GM13977 (cell line): Measurements from ENCODE around the gene SCFD2.

ENCODE experiments used
- DNase-seq: peaks from one replicate; pipeline ENCODE4 v3.0.0; 2012; ENCODE audit warnings: low spot score
- CTCF ChIP-seq: IDR thresholded peaks from 2 replicates; pipeline ENCODE4 v1.5.1; 2012; ENCODE audit warnings: mild to moderate bottlenecking, control low read depth; ENCODE audit not compliant: insufficient read depth; ENCODE audit errors: extremely low read depth, missing control alignments
- in situ Hi-C: fragments of 300-500 bp; cut with MboI; formaldehyde crosslinking; loops from one replicate; pipeline ENCODE4 v1.12.0; 2022; ENCODE audit warnings: low sequenced_read_pairs, low pct_unique_long_range_greater_than_20kb, mixed read lengths, inconsistent platforms; ENCODE audit not compliant: unreplicated experiment

The SCFD2 gene

DNA sequence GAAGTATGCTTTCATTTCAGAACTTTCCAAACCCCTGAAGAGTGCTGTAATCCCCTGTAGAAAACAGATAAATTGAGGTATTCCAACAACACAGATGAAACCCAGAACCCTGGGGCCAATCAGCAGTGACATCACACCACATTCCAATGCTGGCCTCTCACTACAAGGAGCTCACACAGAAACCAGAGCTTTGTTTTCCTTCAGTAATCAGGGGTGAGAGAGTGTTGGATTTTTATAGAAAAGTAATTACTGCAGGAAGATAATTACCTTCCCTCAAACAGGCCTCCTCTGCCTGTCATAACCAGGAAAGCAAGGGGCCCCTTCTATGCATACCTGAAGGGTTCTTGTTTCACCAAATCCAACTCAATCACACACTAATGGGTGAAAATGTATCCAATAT, 246.2 kb downstream of the SCFD2 start:
- no peak for DNase-seq
- no peak for TF ChIP-seq CTCF
- in situ Hi-C loops: no loop called here

DNA sequence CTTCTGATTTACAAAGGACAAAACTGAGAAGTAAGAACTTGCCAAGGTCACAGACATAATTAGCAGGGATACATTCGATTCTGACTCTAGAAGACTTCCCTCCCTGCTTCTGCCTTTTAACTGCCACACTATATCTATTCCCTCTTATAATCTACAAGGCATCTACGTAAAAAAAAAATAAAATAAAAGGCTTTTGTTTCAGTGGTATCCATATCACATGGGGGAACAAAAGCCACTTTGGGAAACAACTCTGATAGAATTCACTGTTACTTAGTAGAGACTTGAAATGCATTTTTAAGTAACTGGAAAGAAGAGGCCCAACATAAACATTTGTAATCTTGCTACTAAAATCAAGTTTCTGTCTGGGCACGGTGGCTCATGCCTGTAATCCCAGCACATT, 247.2 kb downstream of the SCFD2 start:
- no peak for TF ChIP-seq CTCF
- DNase-seq: no peak
- in situ Hi-C loops: no loop called here

GRCh38 chr4:53116954-53117353, 248.9 kb downstream of the SCFD2 start:
- TF ChIP-seq CTCF: no peak
- in situ Hi-C loops: no loop called here
- DNase-seq: no peak

GRCh38 chr4:53113431-53114225, 252.2 kb downstream of the SCFD2 start:
- in situ Hi-C loops: no loop called here
- TF ChIP-seq CTCF: no peak
- no peak for DNase-seq

GRCh38 chr4:53105313-53105712, 260.5 kb downstream of the SCFD2 start:
- TF ChIP-seq CTCF: no peak
- DNase-seq: no peak
- in situ Hi-C loops: no loop called here

DNA sequence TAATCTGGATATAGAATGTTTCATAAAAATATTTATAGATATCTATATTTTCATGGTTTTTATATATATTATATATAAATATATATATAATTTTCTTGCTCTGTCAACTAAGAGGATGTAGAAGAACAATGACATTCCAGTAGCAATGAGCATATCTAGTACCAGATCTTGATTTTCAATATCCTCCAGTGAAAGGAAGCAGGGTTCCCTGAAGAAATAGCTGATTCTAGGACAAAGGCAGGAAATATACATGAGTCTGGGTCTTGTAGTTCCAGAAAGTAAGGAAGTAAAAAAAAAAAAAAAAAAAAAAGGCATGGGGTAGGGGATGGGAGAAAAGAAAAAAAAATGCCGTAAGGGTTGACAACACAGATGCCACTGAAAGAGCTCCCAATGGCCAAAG, 262.4 kb downstream of the SCFD2 start:
- no peak for DNase-seq
- in situ Hi-C loops: no loop called here
- no peak for TF ChIP-seq CTCF
